ENCODE measurements around the gene RCOR1.
"Not testable (repeated sequence)": the region's sequence is repeated elsewhere in the genome, so short reads cannot be mapped to it uniquely, and the experiment has no call there.

RCOR1 gene

DNA sequence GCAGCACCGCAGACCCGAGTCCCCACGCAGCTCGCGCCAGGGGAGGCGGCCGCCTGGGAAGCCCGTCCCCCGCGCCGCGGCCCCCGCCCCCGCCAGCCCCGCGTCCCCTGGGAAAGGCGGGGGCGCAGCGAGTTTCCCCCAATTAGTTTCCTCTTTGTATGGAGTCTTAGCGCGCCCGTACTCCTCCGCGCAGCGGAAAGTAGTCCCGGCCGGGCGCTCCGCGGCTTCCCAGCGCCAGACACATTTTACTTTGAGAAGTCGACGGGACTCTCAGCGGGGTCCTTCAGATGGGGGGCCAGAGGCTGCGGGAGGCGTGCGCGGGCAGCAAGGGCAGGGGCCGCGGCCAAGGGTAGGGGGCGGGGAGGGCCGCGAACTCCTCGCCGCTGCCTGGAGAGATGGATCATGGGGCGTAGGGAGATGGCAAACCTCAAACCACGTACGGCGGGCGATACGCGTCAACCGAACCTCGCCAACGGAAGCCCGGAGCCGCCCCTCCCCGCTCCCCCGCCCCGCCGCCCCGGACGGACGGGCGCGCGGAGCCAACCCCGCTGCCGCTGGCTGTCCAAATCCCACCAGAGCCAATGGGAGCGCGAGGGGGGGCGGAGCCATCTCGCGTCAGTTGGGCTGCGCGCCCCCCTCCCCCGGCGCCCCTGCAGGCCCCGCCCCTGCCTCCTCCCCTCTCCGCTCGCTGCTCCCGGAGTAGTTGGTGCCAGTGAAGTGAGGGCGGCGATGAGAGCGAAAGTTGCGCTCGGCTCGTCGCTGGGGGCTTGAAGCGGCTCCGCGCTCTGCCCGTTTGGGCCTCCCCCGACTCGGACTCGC lies at the start of gene RCOR1:
RCOR1 (plus strand) TSS at position 706 of the 819 bp plus-strand sequence. CDS start 238 bp downstream, outside the sequence.
- DNase-seq (ENCODE audit: low read depth in 1 of 2, low spot score in 1 of 2) = peak; percentile 97 to 98

DNA sequence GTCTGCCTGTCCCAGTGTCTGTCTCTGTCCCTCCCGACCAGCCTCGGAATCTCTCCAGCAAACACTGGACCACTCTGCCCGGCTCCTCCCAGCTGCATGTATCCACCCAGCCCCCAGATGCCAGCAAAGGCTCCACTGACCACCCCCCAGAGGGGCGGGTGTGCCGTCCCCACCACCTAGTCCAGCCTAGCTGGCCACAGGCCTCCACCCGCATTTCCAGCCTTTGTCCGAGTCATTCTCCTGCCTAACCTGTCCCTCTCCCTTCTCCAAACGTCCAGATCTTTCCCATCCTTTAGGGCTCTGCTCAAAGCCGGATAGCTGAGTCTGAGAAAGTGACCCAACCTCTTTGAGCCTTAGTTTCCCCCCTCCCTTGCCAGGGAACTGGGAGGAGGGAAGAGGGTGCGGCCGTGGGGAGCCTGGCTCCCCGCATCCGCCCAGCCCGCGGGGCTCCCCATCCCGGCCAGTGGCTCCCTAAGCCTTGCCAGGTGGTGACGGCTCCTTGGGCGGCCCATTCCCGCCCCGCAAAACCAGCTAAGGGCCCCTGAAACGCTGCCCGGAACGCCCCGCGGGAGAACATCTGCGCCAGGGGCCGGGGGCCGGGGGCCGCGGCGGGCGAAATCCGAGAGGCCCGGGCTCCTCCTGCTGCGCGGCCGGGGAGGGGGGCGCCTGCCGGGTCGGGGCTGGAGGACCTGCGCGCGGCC lies 48.3 kb upstream of the RCOR1 start:
- DNase-seq (ENCODE audit: low read depth in 1 of 2, low spot score in 1 of 2) = no peak

DNA sequence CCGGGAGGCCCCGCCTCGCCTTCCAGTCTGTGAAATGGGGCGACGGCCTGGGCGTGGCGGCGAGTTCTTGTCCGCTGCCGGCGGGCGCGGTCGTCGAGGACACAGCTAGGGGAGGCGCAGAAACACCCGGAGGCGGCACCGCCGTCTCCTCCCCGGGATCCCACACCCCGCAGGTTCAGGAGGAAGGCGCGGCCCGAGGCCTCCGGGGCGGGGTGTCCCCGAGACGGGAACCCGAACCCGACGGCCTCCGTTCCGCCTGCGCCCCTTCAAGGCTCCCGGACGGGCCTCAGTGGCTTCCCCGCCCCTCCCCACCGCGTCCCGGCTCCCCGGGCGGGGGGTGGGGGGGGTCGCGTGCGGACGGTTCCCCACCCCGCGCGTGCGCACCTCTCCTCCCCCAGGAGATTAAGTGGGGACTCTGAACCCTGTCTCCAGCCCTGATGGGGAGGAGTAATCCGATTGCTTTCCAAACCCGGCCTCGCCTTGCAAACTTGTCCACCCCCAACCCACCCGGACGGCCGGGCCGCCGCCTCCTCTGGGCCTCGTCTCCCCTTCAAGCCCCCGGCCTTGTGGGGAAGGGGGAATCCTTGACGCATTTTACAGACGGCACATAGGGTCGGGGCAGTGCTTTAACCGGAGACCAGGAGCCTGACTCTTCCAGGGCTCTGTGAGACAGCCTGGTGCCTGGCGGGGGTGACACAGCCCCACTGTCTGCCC lies 47.5 kb upstream of the RCOR1 start:
- no peak for DNase-seq (ENCODE audit: low read depth in 1 of 2, low spot score in 1 of 2)

DNA sequence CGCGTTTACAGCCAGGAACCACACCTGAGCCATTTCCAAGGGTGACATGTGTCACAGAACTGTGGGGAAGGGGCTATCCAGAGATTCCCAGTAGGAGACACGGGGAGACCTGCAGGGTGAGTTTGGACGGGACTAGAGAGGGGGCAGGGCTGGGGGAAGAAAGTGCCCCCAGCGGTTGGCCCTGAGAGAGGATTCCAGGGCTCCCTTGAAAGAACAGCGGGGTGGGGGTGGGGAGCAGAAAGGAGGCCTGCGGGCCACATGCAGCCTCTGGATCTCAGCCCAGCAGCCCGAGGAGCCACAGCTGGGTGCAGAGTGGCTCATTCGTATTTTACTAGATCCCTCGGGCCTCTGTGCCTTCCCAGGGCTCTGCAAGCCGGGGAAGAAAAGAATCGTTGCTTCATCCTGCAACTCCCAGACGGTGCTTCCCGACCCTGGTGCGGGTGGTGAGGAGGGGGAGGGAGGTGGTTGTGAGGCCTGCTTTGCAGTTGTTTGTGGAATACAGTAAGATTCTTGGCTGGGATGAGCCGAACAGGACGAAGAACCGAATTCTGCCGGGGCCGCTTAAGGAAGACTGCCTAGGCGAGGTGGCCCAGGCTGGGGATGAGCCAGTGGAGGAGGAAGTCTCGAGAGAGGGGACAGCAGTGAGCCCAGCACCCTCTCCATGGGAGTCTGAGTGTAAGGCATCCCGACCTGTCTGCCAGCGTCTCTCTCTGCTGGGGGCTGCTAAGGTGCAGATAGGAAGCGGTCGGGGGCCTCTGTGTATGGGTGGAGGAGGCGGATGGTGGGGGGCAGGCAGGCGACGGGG lies 46.8 kb upstream of the RCOR1 start:
- DNase-seq (ENCODE audit: low read depth in 1 of 2, low spot score in 1 of 2) = no peak

DNA sequence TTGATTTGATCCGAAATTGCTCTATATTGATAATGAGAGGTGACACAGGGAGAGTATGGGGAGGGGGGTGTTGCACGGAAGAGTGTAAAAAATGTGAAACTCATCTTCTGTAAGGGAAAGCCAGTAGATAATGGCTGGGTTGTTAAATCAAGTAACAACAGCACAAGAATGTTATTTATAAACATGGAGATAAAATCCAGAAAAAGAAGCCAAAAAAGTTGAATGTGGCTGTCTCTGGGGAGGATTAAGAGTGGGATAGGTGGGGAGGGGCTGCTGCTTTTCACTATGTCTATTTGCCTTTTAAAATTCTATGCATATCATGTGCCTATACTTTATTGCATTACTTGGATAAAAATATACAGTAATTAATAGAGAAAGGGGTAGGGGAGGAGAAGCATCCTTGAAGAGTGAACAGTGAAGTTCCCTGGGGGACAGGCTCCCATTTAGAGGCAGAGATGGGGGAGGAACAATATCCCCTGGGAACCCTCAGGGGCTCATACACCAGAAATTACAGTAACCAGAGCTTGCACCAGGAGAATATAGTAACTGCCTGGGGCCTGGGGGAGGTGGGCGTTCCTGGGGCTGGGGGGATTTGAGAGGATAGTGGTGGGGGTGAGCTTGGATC lies 43.7 kb upstream of the RCOR1 start:
- DNase-seq (ENCODE audit: low read depth in 1 of 2, low spot score in 1 of 2) = no peak

DNA sequence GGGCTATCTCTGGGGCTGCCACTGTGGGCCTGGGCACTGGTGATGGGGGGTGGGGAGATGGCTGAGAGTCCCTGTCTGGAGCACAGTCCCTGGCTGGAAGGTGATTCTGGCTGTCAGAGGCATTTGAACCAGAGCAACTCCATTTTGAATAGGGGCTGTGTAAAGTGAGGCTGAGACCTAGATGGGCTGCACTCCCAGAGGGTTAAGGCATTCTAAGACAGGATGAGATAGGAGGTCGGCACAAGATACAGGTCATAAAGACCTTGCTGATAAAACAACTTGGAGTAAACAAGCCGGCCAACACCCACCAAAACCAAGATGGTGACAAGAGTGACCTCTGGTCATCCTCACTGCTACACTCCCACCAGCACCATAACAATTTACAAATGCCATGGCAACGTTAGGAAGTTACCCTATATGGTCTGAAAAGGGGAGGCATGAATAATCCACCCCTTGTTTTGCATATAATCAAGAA lies 41.5 kb upstream of the RCOR1 start:
- not testable (repeated sequence) for DNase-seq (ENCODE audit: low read depth in 1 of 2, low spot score in 1 of 2)

DNA sequence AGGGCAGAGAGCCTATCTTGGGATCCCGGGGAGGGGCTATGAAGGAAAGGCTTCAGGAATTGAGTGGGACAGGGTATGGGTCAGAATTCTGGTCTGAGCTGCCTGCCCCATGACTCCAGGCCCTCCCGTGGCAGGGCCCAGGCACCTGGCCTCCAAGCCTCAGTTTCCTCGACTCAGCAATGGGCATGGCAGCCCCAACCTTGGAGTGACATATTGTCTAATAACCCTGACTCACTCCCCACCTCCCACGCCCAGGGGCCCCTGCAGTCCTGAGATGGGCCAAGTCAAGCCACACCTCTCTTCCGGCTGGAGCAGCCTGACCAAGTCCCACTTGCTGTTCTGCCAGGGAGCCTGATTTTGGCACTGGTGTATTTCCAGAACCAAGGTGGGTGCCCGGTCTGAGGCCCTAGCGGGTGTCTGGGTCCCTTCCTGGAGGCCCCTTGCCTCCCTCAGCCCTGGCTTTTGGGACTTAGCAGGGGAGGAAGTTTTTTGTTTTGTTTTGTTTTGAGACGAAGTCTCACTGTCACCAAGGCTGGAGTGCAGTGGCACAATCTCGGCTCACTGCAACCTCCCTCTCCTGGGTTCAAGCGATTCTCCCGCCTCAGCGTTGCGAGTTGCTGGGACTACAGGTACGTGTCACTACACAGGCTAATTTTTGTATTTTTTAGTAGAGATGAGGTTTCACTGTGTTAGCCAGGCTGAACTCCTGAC lies 40.3 kb upstream of the RCOR1 start:
- DNase-seq (ENCODE audit: low read depth in 1 of 2, low spot score in 1 of 2) = no peak

DNA sequence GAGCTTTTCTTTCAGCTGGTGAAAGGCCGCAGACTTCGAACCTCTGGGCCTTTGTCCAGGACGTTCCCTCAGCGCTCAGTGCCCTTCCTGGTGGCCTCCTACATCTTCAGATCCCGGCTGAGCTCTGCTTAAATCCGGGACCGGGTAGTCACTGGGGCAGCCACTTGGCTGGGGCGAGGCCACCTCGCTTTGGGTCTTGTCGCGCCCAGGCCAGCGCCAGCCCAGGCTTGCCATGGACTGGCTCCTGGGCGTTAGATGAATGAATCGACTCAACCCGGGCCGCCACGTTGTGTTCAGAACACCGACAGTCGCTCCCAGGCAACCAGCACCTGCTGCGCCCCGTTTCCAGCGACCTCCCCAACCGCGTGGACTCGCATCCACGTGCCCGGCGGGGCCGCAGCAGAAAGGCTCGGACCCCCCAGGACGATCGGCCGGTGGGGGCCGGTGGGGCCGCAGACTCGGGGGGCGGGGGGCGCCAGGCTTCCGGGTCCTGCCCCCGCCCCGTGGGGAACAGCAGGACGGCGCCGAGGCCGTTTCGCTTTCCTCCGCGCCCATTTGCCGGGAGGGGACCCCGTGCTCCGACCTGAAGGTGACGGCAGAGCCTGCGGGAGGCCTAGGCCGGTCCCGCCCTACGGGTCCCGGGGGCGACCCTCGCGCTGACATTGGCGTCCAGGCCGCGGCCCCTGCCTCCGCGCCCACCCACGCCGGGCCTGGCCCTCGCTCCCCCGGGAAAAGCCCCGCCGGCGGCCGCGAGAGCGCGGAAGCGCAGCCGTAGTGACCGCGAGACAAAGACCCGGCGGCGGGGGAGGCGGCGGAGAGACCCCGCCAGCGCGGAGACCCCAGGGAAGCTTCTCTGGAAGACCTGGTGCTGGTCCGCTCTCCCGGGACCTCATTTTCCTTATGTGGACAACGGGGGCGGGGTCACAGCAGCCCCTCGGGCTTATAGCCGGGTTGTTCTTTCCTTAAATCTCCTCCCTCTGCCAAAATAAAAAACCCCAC lies 37.3 kb upstream of the RCOR1 start:
- DNase-seq (ENCODE audit: low read depth in 1 of 2, low spot score in 1 of 2) = peak; percentile 8 to 37

DNA sequence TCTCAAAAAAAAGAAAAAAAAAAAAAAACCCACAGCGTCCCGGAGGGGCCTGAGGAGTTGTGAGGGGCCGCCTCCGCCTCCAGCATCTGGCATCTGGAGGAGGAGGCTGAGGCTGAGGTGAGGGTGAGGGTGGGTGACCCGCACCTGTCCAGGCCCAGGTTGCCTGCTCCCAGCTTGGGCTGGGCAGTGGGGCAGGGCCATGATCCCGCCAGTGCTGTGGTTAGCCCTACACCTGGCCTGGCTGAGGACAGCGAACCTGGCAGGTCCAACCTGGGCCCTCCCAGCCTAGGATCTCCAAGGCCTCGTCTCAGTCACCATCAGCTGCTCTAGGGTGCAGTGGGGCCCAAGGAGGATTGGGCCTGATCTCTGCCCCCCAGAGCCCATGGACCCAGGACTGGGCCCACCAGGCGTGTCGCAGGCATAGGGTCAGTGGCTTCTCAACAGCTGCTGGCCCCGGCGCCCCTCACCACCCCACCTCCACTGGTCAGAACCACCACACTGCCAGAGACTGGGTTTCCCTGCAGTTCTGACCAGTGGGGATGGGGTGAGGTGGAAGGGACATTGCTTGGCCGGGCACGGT lies 36.3 kb upstream of the RCOR1 start:
- no peak for DNase-seq (ENCODE audit: low read depth in 1 of 2, low spot score in 1 of 2)

DNA sequence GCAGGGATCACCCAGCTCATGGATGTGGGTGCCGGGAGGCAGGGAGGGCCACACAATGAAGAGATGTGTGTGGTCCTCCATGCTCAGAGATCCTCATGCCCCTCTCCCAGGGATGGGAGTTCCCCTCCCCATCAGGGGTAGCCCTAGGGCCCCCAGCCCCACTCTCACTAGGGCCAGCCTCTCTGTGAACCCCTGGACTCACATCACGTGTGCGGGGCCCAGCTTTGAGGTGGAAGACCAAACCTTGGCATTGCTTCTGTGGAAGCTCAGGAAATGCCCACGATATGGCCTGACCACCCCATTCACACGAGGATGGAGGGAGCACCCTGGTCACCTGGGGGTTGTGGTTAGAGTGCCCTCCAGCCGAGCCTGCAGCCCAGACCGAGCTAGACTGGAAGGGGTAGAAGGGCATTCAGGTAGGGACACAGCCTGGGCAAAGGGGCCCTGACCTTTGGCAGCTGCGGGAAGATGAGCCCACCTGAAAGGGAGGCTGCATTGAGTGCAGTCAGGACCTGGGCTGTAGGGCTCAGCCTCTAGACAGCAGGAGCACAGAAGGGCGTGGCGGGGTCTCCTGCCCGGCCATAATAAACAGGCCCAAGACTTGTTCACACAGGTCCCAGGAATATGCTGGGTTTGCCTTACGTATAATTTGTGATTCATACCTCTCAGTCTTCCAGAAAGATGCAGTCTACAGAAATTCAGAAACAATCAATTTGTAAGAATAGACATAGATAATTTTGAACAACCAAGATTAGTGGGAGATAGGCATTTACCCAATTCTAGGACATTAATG lies 34.8 kb upstream of the RCOR1 start:
- no peak for DNase-seq (ENCODE audit: low read depth in 1 of 2, low spot score in 1 of 2)

DNA sequence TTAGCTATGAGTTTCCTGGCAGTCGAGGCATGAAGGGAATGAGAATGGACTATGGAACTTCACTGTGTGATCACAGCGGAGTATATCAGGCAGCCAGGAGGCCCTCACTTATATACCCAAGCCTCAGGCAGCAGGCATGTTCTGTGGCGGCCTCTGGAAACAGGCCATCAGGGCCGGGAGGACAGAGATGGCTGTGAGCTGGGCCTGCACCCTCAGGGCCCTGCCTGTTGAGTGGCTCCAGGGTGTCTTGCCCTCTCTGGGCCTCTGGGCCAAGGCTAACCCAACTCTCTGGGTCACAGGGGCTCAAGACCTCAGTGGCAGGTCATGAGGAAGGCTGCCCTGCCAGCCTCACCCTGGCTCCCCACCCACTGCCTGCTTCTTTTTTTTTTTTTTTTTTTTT lies 33.9 kb upstream of the RCOR1 start:
- DNase-seq (ENCODE audit: low read depth in 1 of 2, low spot score in 1 of 2) = no peak

DNA sequence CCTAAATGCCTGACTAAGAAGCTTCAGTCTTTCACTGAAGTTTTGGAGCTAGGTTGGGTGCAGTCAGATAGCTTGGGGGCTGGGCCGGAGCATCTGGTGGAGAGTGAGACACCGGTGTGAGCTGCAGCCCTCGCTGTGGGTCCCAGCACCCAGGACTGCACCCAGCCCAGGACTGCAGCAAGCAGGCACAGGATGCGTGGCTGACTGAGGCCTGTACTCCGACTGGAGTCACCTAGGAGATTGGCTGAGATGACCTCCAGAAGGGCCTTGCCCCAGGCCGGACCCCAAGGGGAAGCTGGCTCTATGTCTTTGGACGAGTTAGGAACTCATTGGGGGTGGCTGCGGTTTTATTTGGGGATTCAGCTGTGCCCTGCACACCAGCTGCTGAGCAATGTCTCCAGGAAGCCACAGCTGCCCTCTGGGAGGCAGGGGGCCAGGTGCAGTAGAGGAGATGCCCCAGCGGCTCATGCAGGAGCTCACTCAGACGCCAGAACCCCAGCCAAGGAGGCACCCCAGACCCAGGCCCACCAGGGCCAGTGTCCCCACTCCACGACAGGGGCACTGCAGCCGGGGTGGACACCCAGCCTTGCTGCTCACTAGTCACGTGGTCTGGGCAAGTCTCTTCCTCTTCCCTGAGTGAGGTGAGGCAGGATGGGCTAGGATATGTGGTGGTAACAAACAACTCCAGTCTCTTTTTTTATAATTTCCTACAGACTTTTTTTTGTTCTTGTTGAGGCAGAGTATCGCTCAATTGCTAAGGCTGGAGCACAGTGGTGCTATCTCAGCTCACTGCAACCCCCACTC lies 31.8 kb upstream of the RCOR1 start:
- DNase-seq (ENCODE audit: low read depth in 1 of 2, low spot score in 1 of 2) = no peak

DNA sequence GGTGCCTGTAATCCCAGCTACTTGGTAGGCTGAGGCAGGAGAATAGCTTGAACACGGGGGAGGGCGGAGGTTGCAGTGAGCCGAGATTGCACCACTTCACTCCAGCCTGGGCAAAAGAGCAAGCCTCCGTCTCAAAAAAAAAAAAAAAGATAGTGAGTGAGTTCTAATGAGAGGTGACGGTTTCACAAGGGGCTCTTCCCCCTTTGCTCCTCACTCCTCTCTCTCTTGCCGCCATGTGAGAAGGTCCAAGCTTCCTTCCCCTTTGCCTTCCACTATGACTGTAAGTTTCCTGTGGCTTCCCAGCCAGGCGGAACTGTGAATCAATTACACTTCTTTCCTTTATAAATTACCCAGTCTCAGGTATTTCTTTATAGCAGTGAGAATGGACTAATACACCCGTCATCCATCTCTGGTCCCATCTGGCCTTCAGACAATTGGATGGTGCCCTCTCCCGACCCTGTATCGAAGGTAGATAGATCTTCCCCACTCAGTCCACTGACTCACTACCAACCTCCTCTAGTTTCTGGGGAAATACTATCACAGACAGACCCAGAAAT lies 27.0 kb upstream of the RCOR1 start:
- no peak for DNase-seq (ENCODE audit: low read depth in 1 of 2, low spot score in 1 of 2)

DNA sequence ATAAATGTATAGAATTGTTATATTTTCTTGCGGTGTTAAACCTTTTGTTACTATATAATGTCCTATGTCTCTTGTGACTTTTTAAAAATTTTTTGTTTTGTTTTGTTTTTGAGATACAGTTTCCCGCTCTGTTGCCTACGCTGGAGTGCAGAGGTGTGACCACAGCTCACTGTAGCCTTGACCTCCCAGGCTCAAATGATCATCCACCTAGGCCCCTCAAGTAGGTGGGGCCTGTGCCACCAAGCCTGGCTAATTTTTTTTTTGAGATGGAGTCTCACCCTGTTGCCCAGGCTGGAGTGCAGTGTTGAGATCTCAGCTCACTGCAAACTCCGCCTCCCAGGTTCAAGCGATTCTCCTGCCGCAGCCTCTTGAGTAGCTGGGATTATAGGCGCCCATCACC lies 26.5 kb upstream of the RCOR1 start:
- no peak for DNase-seq (ENCODE audit: low read depth in 1 of 2, low spot score in 1 of 2)

DNA sequence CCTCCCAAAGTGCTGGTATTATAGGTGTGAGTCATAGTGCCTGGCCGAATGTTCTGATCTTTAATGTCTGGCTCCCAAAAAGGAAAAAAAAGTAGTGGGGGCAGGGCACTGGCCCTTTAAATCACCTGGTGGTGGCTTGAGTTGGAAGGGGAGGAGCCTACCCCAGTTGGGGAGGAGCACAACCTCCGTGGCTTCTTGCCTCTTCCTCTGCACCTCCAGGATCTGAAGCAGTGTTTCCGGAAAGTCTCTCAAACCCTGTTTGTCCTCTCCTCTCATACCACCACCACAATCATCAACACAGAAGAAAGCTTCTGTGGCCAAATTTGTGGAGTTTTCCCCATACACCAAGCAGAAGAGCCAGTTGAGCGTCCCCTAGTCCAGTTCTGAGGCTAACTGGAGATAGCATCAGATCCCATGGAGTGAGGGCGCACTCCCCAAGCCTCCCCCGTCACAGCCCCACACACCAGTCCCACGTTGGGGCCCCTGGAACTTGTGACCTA lies 24.3 kb upstream of the RCOR1 start:
- DNase-seq (ENCODE audit: low read depth in 1 of 2, low spot score in 1 of 2) = no peak

DNA sequence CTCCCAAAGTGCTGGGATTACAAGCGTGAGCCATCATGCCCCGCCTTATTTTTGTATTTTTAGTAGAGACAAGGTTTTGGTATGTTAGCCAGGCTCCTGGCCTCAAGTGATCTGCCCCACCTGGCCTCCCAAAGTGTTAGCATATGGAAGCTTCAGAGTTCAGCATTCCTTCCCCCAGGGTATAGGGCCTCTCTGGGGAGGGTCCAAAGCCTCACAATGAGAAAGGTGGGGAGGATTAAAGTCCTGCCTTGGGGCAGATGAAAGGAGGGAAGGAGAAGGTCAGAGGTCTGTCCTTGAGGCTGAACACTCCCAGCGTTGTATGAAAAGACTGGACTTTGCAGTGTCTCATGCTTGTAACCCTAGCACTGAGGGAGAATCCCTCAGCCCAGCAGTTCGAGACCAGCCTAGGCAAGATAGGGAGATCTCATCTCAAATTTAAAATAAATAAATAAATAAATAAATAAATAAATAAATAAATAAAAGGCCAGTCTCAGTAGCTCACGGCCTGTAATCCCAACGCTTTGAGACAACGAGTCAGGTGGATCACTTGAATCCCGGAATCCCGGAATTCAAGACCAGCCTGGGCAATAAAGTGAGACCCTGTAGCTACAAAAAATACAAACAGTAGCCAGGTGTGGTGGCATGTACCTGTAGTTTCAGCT lies 22.0 kb upstream of the RCOR1 start:
- DNase-seq (ENCODE audit: low read depth in 1 of 2, low spot score in 1 of 2) = no peak

Measured in activated T-helper 1 cell treated with anti-CD3 and anti-CD28 coated beads, Interleukin-2, amount 50 U/mL, for 16 hours (primary cell).